Left renal pelvis (tissue), 4 donors: ENCODE measurements around the gene MBNL1. TPM values are rescaled to one million over a fixed set of nuclear protein-coding genes. Genes with fewer than 3 reads are reported as not detected.

Source experiments
- DNase-seq, 4 donors: peaks; one replicate each; pipeline ENCODE4 v3.0.0-alpha.2; 2013; ENCODE audit warnings: low read depth in 4 of 4, low spot score in 3 of 4
- polyA plus RNA-seq, 4 donors: library from polyadenylated mRNA; unstranded; fragments of 120-200 nt; gene quantifications; one replicate each; pipeline ENCODE4 v1.2.1, GENCODE V29; 2013; ENCODE audit not compliant: insufficient read length in 4 of 4

The MBNL1 gene
- polyA plus RNA-seq, 4 donors = 48.3 to 62.7 (median 55.5) TPM

GRCh38 chr3:152511904-152512303 is 243.2 kb downstream of the MBNL1 start:
- no peak for DNase-seq

GRCh38 chr3:152513301-152513960 is 244.7 kb downstream of the MBNL1 start:
- no peak for DNase-seq
